Endodermal cell (in vitro differentiated cells): Measurements from ENCODE around the gene TFEB. TPM values are rescaled to one million over a fixed set of nuclear protein-coding genes. Genes with fewer than 3 reads are reported as not detected.

ENCODE experiments used
- DNase-seq: peaks from one replicate; pipeline ENCODE4 v3.0.0-alpha.2; 2017
- H3K27ac ChIP-seq: 2 replicates; pipeline ENCODE4 v1.5.1; 2013; ENCODE audit warnings: mild to moderate bottlenecking, low read depth, low read length, moderate library complexity
- H3K27me3 ChIP-seq: 2 replicates; pipeline ENCODE4 v1.6.1; 2013; ENCODE audit warnings: mild to moderate bottlenecking, low read length, moderate library complexity; ENCODE audit not compliant: insufficient read depth, control insufficient read depth, poor library complexity, severe bottlenecking
- H3K36me3 ChIP-seq: 2 replicates; pipeline ENCODE4 v1.7.0; 2013; ENCODE audit warnings: mild to moderate bottlenecking, low read length, moderate library complexity; ENCODE audit not compliant: control insufficient read depth, insufficient read depth
- H3K4me1 ChIP-seq: one replicate; pipeline ENCODE4 v1.7.0; 2013; ENCODE audit warnings: low read length; ENCODE audit not compliant: control insufficient read depth, insufficient read depth
- H3K4me3 ChIP-seq: 2 replicates; pipeline ENCODE4 v1.5.1; 2013; ENCODE audit warnings: mild to moderate bottlenecking, low read length, moderate library complexity
- H3K9ac ChIP-seq: 2 replicates; pipeline ENCODE4 v1.6.1; 2013; ENCODE audit warnings: mild to moderate bottlenecking, low read length, moderate library complexity; ENCODE audit not compliant: poor library complexity, severe bottlenecking; ENCODE audit errors: extremely low read depth
- H3K9me3 ChIP-seq: 2 replicates; pipeline ENCODE4 v1.6.1; 2013; ENCODE audit warnings: mild to moderate bottlenecking, low read length, moderate library complexity; ENCODE audit not compliant: control insufficient read depth
- H3K27ac Mint-ChIP-seq: 2 replicates; pipeline ENCODE4 v1.8.0; 2020; ENCODE audit warnings: mixed read lengths
- H3K27me3 Mint-ChIP-seq: 2 replicates; pipeline ENCODE4 v1.8.0; 2021; ENCODE audit warnings: mild to moderate bottlenecking, mixed read lengths; ENCODE audit not compliant: insufficient read depth
- H3K36me3 Mint-ChIP-seq: 2 replicates; pipeline ENCODE4 v1.8.0; 2020; ENCODE audit warnings: low read depth, mixed read lengths
- H3K4me1 Mint-ChIP-seq: 2 replicates; pipeline ENCODE4 v1.8.0; 2020; ENCODE audit warnings: mixed read lengths
- H3K4me3 Mint-ChIP-seq: 2 replicates; pipeline ENCODE4 v1.8.0; 2020; ENCODE audit warnings: mild to moderate bottlenecking, moderate library complexity, mixed read lengths
- H3K9me3 Mint-ChIP-seq: 2 replicates; pipeline ENCODE4 v1.8.0; 2020; ENCODE audit warnings: mild to moderate bottlenecking, mixed read lengths
- CTCF ChIP-seq: fragments of 200-600 bp; sonication (generic); conservative IDR thresholded peaks from 2 replicates; pipeline ENCODE4 v1.5.0; 2021; ENCODE audit warnings: antibody characterized with exemption, mild to moderate bottlenecking
- WGBS, 2 experiments: methylation state at CpG; one replicate each; pipeline versions ENCODE4 v1.1.5 to v1.1.7; 2013; ENCODE audit warnings: missing lambda C conversion rate in 2 of 2, mixed read lengths in 1 of 2; ENCODE audit not compliant: insufficient coverage in 1 of 2, insufficient read length in 1 of 2; 5-methylcytosine and 5-hydroxymethylcytosine counted together
- total RNA-seq, 2 donors: library from RNA; stranded (reverse); fragmentation: NEBNext Ultra II Directional in 1 of 2; extraction: Animal tissue kit (Norgen Biotek cat#: 25700) in 1 of 2; gene quantifications; 2 replicates in 1 of 2; 3 replicates in 1 of 2; pipeline ENCODE4 v1.2.1, GENCODE V29; 2021

Gene TFEB
- total RNA-seq, 2 donors from 2014 or later: 0.24 TPM; not detected in 1

- no peak for DNase-seq
- H3K36me3 Mint-ChIP-seq: no peaks in the 10 kb centered on the region
- H3K36me3 ChIP-seq: no peaks in the 10 kb centered on the region
- 84 to 87% methylated on average over 7 to 14 of the region's 14 CpGs for WGBS, 2 experiments
- H3K4me3 Mint-ChIP-seq: no peak overlapping the region
- H3K9me3 ChIP-seq: no peaks in the 10 kb centered on the region
- H3K4me1 ChIP-seq: no peaks in the 10 kb centered on the region
- H3K27me3 Mint-ChIP-seq: peaks cover 3% of the 10 kb centered on the region
- H3K27me3 ChIP-seq: no peaks in the 10 kb centered on the region
- peaks cover 11% of the 10 kb centered on the region for H3K4me1 Mint-ChIP-seq
- H3K9ac ChIP-seq: no peak overlapping the region
- no peak overlapping the region for H3K27ac ChIP-seq
- H3K4me3 ChIP-seq: no peak overlapping the region
- no peak for TF ChIP-seq CTCF
- no peak overlapping the region for H3K27ac Mint-ChIP-seq
- H3K9me3 Mint-ChIP-seq: no peaks in the 10 kb centered on the region
Measured at GRCh38 chr6:41702771-41703494, 32.5 kb downstream of the TFEB start.

GRCh38 chr6:41702089-41702745 is 33.2 kb downstream of the TFEB start:
- Histone ChIP-seq H3K36me3 (no peaks in the 10 kb centered on the region), H3K27ac (no peak overlapping the region), H3K27me3 (no peaks in the 10 kb centered on the region), H3K9ac (no peak overlapping the region), H3K4me3 (no peak overlapping the region), H3K4me1 (no peaks in the 10 kb centered on the region), H3K9me3 (no peaks in the 10 kb centered on the region)
- no peak overlapping the region for H3K4me3 Mint-ChIP-seq
- WGBS, 2 experiments: 93 to 97% methylated on average over 8 to 10 of the region's 10 CpGs
- H3K4me1 Mint-ChIP-seq: peaks cover 11% of the 10 kb centered on the region
- H3K36me3 Mint-ChIP-seq: no peaks in the 10 kb centered on the region
- peaks cover 2% of the 10 kb centered on the region for H3K27me3 Mint-ChIP-seq
- no peak overlapping the region for H3K27ac Mint-ChIP-seq
- H3K9me3 Mint-ChIP-seq: no peaks in the 10 kb centered on the region
- no peak for TF ChIP-seq CTCF
- no peak for DNase-seq

- 79 to 82% methylated on average over 13 to 20 of the region's 20 CpGs for WGBS, 2 experiments
- Mint-ChIP-seq H3K36me3 (no peaks in the 10 kb centered on the region), H3K9me3 (no peaks in the 10 kb centered on the region), H3K4me3 (no peak overlapping the region), H3K4me1 (peaks cover 11% of the 10 kb centered on the region), H3K27ac (peak overlapping the region; percentile 64), H3K27me3 (peaks cover 2% of the 10 kb centered on the region)
- no peak overlapping the region for H3K4me3 ChIP-seq
- peak; percentile 49 for TF ChIP-seq CTCF
- DNase-seq: peak; percentile 77
- no peaks in the 10 kb centered on the region for H3K9me3 ChIP-seq
- no peaks in the 10 kb centered on the region for H3K4me1 ChIP-seq
- no peak overlapping the region for H3K9ac ChIP-seq
- no peaks in the 10 kb centered on the region for H3K27me3 ChIP-seq
- no peaks in the 10 kb centered on the region for H3K36me3 ChIP-seq
- H3K27ac ChIP-seq: peak overlapping the region; percentile 22
Measured at GRCh38 chr6:41700463-41701347, 34.7 kb downstream of the TFEB start.
